HEK293T (cell line): ENCODE data around the gene HDLBP.

Experiments used
- ARNT ChIP-seq: fragments of 450-650 bp; IDR thresholded peaks from 2 replicates; pipeline ENCODE4 v1.6.1; 2017; ENCODE audit warnings: mild to moderate bottlenecking
- BHLHE40 ChIP-seq: fragments of 450-650 bp; IDR thresholded peaks from 2 replicates; pipeline ENCODE4 v1.6.1; 2016; ENCODE audit warnings: mild to moderate bottlenecking, moderate library complexity, borderline replicate concordance
- ELF4 ChIP-seq: fragments of 450-650 bp; IDR thresholded peaks from 2 replicates; pipeline ENCODE4 v1.6.1; 2017; ENCODE audit warnings: antibody characterized with exemption
- FOXK2 ChIP-seq: fragments of 450-650 bp; IDR thresholded peaks from 2 replicates; pipeline ENCODE4 v1.6.1; 2016; ENCODE audit warnings: mild to moderate bottlenecking
- FOXM1 ChIP-seq: fragments of 450-650 bp; IDR thresholded peaks from 2 replicates; pipeline ENCODE4 v1.6.1; 2017; ENCODE audit warnings: mild to moderate bottlenecking, borderline replicate concordance
- HDGF ChIP-seq: fragments of 450-650 bp; IDR thresholded peaks from 2 replicates; pipeline ENCODE4 v1.6.1; 2017; ENCODE audit warnings: antibody characterized with exemption, borderline replicate concordance
- L3MBTL2 ChIP-seq: fragments of 450-650 bp; conservative IDR thresholded peaks from 2 replicates; pipeline ENCODE4 v1.6.1; 2016; ENCODE audit warnings: mild to moderate bottlenecking
- LEF1 ChIP-seq: fragments of 450-650 bp; IDR thresholded peaks from 2 replicates; pipeline ENCODE4 v1.6.1; 2017; ENCODE audit warnings: mild to moderate bottlenecking, borderline replicate concordance
- NFRKB ChIP-seq: fragments of 450-650 bp; IDR thresholded peaks from 2 replicates; pipeline ENCODE4 v1.6.1; 2016; ENCODE audit warnings: mild to moderate bottlenecking, moderate library complexity
- SP1 ChIP-seq: fragments of 450-650 bp; IDR thresholded peaks from 2 replicates; pipeline ENCODE4 v1.6.1; 2017
- SUZ12 ChIP-seq: fragments of 450-650 bp; IDR thresholded peaks from 2 replicates; pipeline ENCODE4 v1.6.1; 2016; ENCODE audit warnings: mild to moderate bottlenecking
- TARDBP ChIP-seq: fragments of 450-650 bp; IDR thresholded peaks from 2 replicates; pipeline ENCODE4 v1.6.1; 2016
- TF ChIP-seq, protein P1 (sequence below): fragments of 450-650 bp; IDR thresholded peaks from 2 replicates; pipeline ENCODE4 v1.6.1; 2016

DNA sequence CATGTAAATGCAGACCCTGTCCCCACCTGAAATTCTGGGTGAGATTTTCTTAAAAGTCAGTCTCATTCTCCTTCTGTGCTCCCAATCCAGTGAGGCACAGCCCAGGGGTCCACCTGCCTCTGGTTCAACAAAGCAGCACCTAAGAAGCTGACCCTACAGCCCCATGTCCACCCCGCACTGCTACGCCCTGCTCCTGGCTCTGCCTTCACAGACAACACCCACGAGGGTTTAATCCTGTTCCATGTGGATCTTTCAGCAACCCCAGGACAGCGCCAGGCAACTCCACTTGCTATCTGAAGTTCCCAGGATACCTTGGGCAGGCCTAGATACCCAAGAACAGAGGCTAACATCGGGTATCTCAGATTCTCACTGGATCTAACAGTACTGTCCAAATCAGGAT, 44.9 kb downstream of the HDLBP start:
- TF ChIP-seq TARDBP (no peak), BHLHE40 (no peak), SP1 (no peak), ELF4 (no peak), NFRKB (no peak), L3MBTL2 (no peak), SUZ12 (no peak), LEF1 (no peak), FOXM1 (no peak), HDGF (no peak), ARNT (no peak), FOXK2 (no peak)
- TF ChIP-seq, protein P1, sequence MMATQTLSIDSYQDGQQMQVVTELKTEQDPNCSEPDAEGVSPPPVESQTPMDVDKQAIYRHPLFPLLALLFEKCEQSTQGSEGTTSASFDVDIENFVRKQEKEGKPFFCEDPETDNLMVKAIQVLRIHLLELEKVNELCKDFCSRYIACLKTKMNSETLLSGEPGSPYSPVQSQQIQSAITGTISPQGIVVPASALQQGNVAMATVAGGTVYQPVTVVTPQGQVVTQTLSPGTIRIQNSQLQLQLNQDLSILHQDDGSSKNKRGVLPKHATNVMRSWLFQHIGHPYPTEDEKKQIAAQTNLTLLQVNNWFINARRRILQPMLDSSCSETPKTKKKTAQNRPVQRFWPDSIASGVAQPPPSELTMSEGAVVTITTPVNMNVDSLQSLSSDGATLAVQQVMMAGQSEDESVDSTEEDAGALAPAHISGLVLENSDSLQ: no peak
